Measurements from ENCODE around the gene ELOVL5.

ELOVL5 gene

GRCh38 chr6:53233309-53233708 is 115.4 kb downstream of the ELOVL5 start:
- H3K9me2 ChIP-seq (replicated peaks; ENCODE audit: low read depth, low read length) = no peaks in the 10 kb centered on the region
- H3K9ac ChIP-seq (ENCODE audit: low read depth, low read length, poor library complexity, severe bottlenecking) = no peak overlapping the region
- H3K4me3 ChIP-seq (ENCODE audit: low read length, poor library complexity, severe bottlenecking) = no peak overlapping the region
- no peaks in the 10 kb centered on the region for H3K36me3 ChIP-seq (ENCODE audit: insufficient read depth, low read length)
- H3K4me2 ChIP-seq (ENCODE audit: low read depth, low read length, poor library complexity, severe bottlenecking) = no peak overlapping the region
- no peaks in the 10 kb centered on the region for H4K20me1 ChIP-seq (ENCODE audit: insufficient read depth, low read length, poor library complexity, severe bottlenecking)
- no peak for TF ChIP-seq EZH2phosphoT487 (IDR thresholded peaks at IDR 0.05; ENCODE audit: borderline replicate concordance)
- TF ChIP-seq CTCF (conservative IDR thresholded peaks at IDR 0.05; ENCODE audit: low read length) = no peak
- H3K4me1 ChIP-seq (ENCODE audit: insufficient read depth, low read length, poor library complexity, severe bottlenecking) = no peaks in the 10 kb centered on the region
- H3F3A ChIP-seq (ENCODE audit: low read depth) = no peaks in the 10 kb centered on the region
- H2AFZ ChIP-seq (ENCODE audit: low read length) = no peak overlapping the region
- H3K27me3 ChIP-seq (ENCODE audit: insufficient read depth, low read length, poor library complexity, severe bottlenecking) = no peaks in the 10 kb centered on the region
- no peaks in the 10 kb centered on the region for H3K9me3 ChIP-seq (ENCODE audit: insufficient read depth, low read depth, low read length)
- no peaks in the 10 kb centered on the region for H3K79me2 ChIP-seq (ENCODE audit: insufficient read depth, low read length)

GRCh38 chr6:53230775-53231467 is 117.8 kb downstream of the ELOVL5 start:
- Histone ChIP-seq H3K27me3 (ENCODE audit: insufficient read depth, low read length, poor library complexity, severe bottlenecking) (no peaks in the 10 kb centered on the region), H3K9me3 (ENCODE audit: insufficient read depth, low read depth, low read length) (no peaks in the 10 kb centered on the region), H2AFZ (ENCODE audit: low read length) (no peak overlapping the region), H3K4me2 (ENCODE audit: low read depth, low read length, poor library complexity, severe bottlenecking) (no peak overlapping the region), H3K9ac (ENCODE audit: low read depth, low read length, poor library complexity, severe bottlenecking) (no peak overlapping the region), H4K20me1 (ENCODE audit: insufficient read depth, low read length, poor library complexity, severe bottlenecking) (no peaks in the 10 kb centered on the region), H3K9me2 (replicated peaks; ENCODE audit: low read depth, low read length) (no peaks in the 10 kb centered on the region), H3K4me1 (ENCODE audit: insufficient read depth, low read length, poor library complexity, severe bottlenecking) (no peaks in the 10 kb centered on the region), H3K4me3 (ENCODE audit: low read length, poor library complexity, severe bottlenecking) (no peak overlapping the region), H3F3A (ENCODE audit: low read depth) (no peaks in the 10 kb centered on the region), H3K79me2 (ENCODE audit: insufficient read depth, low read length) (no peaks in the 10 kb centered on the region), H3K36me3 (ENCODE audit: insufficient read depth, low read length) (no peaks in the 10 kb centered on the region)
- TF ChIP-seq EZH2phosphoT487 (IDR thresholded peaks at IDR 0.05; ENCODE audit: borderline replicate concordance) = no peak
- TF ChIP-seq CTCF (conservative IDR thresholded peaks at IDR 0.05; ENCODE audit: low read length) = no peak

- H3K4me2 ChIP-seq (ENCODE audit: low read depth, low read length, poor library complexity, severe bottlenecking) = no peak overlapping the region
- H3K79me2 ChIP-seq (ENCODE audit: insufficient read depth, low read length) = no peaks in the 10 kb centered on the region
- H3K36me3 ChIP-seq (ENCODE audit: insufficient read depth, low read length) = no peaks in the 10 kb centered on the region
- no peaks in the 10 kb centered on the region for H3K9me2 ChIP-seq (replicated peaks; ENCODE audit: low read depth, low read length)
- TF ChIP-seq CTCF (conservative IDR thresholded peaks at IDR 0.05; ENCODE audit: low read length) (no peak), EZH2phosphoT487 (IDR thresholded peaks at IDR 0.05; ENCODE audit: borderline replicate concordance) (no peak)
- H3K9ac ChIP-seq (ENCODE audit: low read depth, low read length, poor library complexity, severe bottlenecking) = no peak overlapping the region
- no peaks in the 10 kb centered on the region for H3F3A ChIP-seq (ENCODE audit: low read depth)
- H3K27me3 ChIP-seq (ENCODE audit: insufficient read depth, low read length, poor library complexity, severe bottlenecking) = no peaks in the 10 kb centered on the region
- H3K4me3 ChIP-seq (ENCODE audit: low read length, poor library complexity, severe bottlenecking) = no peak overlapping the region
- no peaks in the 10 kb centered on the region for H3K9me3 ChIP-seq (ENCODE audit: insufficient read depth, low read depth, low read length)
- H3K4me1 ChIP-seq (ENCODE audit: insufficient read depth, low read length, poor library complexity, severe bottlenecking) = no peaks in the 10 kb centered on the region
- H4K20me1 ChIP-seq (ENCODE audit: insufficient read depth, low read length, poor library complexity, severe bottlenecking) = no peaks in the 10 kb centered on the region
- no peak overlapping the region for H2AFZ ChIP-seq (ENCODE audit: low read length)
These were observed 120.9 kb downstream of the ELOVL5 start for GRCh38 chr6:53227847-53228246.

All from Loucy (cell line).